Kidney (tissue), 14 donors: ENCODE data around the gene DLST. TPM values are rescaled to one million over a fixed set of nuclear protein-coding genes. Genes with fewer than 3 reads are reported as not detected.
A peak's percentile ranks its signal among the peaks of the same experiment; 100 is the strongest.

ENCODE experiments used
- DNase-seq, 5 donors: peaks; one replicate each; pipeline ENCODE4 v3.0.0-alpha.2; 2013 to 2020
- FAIRE-seq: peaks from 2 replicates; lab custom pipeline; 2012; peaks lifted over from hg19 to GRCh38; lab: Jason Lieb, UNC
- H3K27ac ChIP-seq, 2 donors: one replicate each; pipeline ENCODE4 v1.7.0; 2013; ENCODE audit warnings: low read depth in 2 of 2, low read length in 2 of 2, inconsistent platforms in 1 of 2
- H3K27me3 ChIP-seq: one replicate; pipeline ENCODE4 v1.7.1; 2013; ENCODE audit warnings: low read length, inconsistent platforms; ENCODE audit not compliant: control insufficient read depth, insufficient read depth
- H3K36me3 ChIP-seq, 3 donors: one replicate each; pipeline versions ENCODE4 v1.7.0 to v1.7.1; 2013; ENCODE audit warnings: low read length in 3 of 3, control low read depth in 1 of 3, inconsistent platforms in 1 of 3; ENCODE audit not compliant: insufficient read depth in 3 of 3, control insufficient read depth in 2 of 3
- H3K4me1 ChIP-seq, 3 donors: one replicate each; pipeline versions ENCODE4 v1.7.0 to v1.7.1; 2013; ENCODE audit warnings: low read length in 3 of 3, inconsistent platforms in 1 of 3, low read depth in 1 of 3; ENCODE audit not compliant: control insufficient read depth in 2 of 3, insufficient read depth in 2 of 3
- H3K4me3 ChIP-seq, 3 donors: one replicate each; pipeline versions ENCODE4 v1.7.0 to v1.8.1; 2013; ENCODE audit warnings: low read length in 3 of 3, control low read depth in 1 of 3, inconsistent platforms in 1 of 3
- H3K9ac ChIP-seq, 3 donors: one replicate each; pipeline versions ENCODE4 v1.7.0 to v1.7.1; 2013; ENCODE audit warnings: low read length in 3 of 3, control low read depth in 1 of 3, inconsistent platforms in 1 of 3
- H3K9me3 ChIP-seq, 3 donors: one replicate each; pipeline versions ENCODE4 v1.7.0 to v1.7.1; 2013; ENCODE audit warnings: low read length in 3 of 3, control low read depth in 1 of 3, inconsistent platforms in 1 of 3; ENCODE audit not compliant: control insufficient read depth in 2 of 3, insufficient read depth in 1 of 3
- CTCF ChIP-seq: IDR thresholded peaks from 3 replicates; pipeline ENCODE4 v1.5.1; 2012; ENCODE audit warnings: mild to moderate bottlenecking, moderate library complexity, borderline replicate concordance; ENCODE audit not compliant: insufficient read depth; ENCODE audit errors: extremely low read depth
- intact Hi-C: fragments of 100-400 bp; cut with DNase I; formaldehyde crosslinking; loops from one replicate; pipeline ENCODE4 v1.11.1; 2022
- polyA plus RNA-seq: library from polyadenylated mRNA; stranded (reverse); fragments of 350-450 nt; fragmentation: Illumina TruSeq; extraction: RNeasy Lipid Tissue Mini Kit (QIAGEN cat#74804); gene quantifications from one replicate; pipeline ENCODE4 v1.2.3, GENCODE V29; 2014; ENCODE audit warnings: low read depth, low replicate concordance; ENCODE audit not compliant: insufficient read depth
- total RNA-seq: library from RNA; stranded (reverse); fragmentation: NEBNext Ultra II Directional; extraction: Animal tissue kit (Norgen Biotek cat#: 25700); gene quantifications from one replicate; pipeline ENCODE4 v1.2.1, GENCODE V29; 2021
- donor health status: control.
- donor health status: control.
- donor health status: control.
- donor health status: control.
- donor health status: control.
- donor health status: DM: yes; HTN: yes; CAD: no.
- donor health status: Normal renal cell carcinoma (clear cell type).

Gene DLST
- total and polyA plus RNA-seq, 2 donors from 2014 or later, result 98.6 to 112 TPM

- FAIRE-seq (no peak), DNase-seq (peak in 1 of 5 donors; percentile 55)
- H3K9ac ChIP-seq, result no peak overlapping the region
- no peak for TF ChIP-seq CTCF
- intact Hi-C loops, result no loop called here
- no peak overlapping the region for H3K4me3 ChIP-seq
- H3K4me1 ChIP-seq, result peaks cover 0 to 19% (median 2%) of the 10 kb centered on the region in 3 donors
- H3K27me3 ChIP-seq, result no peaks in the 10 kb centered on the region
- no peaks in the 10 kb centered on the region for H3K36me3 ChIP-seq
- H3K27ac ChIP-seq, result no peak overlapping the region
- no peaks in the 10 kb centered on the region for H3K9me3 ChIP-seq
These were observed 69.2 kb downstream of the DLST start for GRCh38 chr14:74950795-74951442.

GRCh38 chr14:74951443-74952179, 69.9 kb downstream of the DLST start:
- DNase-seq, result peak in 4 of 5 donors; percentile 58 to 80 (median 76)
- FAIRE-seq, result no peak

GRCh38 chr14:74952180-74952665, 70.5 kb downstream of the DLST start:
- no peaks in the 10 kb centered on the region for H3K9me3 ChIP-seq
- H3K27ac ChIP-seq, result no peak overlapping the region
- no peaks in the 10 kb centered on the region for H3K36me3 ChIP-seq
- no peak for DNase-seq
- H3K27me3 ChIP-seq, result no peaks in the 10 kb centered on the region
- H3K4me3 ChIP-seq, result no peak overlapping the region
- intact Hi-C loops, result no loop called here
- H3K9ac ChIP-seq, result no peak overlapping the region
- peaks cover 0 to 11% (median 2%) of the 10 kb centered on the region in 3 donors for H3K4me1 ChIP-seq
- no peak for TF ChIP-seq CTCF
- no peak for FAIRE-seq

More at GRCh38 chr14:74951443-74952179, 69.9 kb downstream of the DLST start:
- Histone ChIP-seq H3K4me3 (no peak overlapping the region), H3K4me1 (peaks cover 0 to 14% (median 2%) of the 10 kb centered on the region in 3 donors), H3K27me3 (no peaks in the 10 kb centered on the region), H3K9ac (no peak overlapping the region), H3K27ac (no peak overlapping the region), H3K36me3 (no peaks in the 10 kb centered on the region), H3K9me3 (no peaks in the 10 kb centered on the region)
- intact Hi-C loops, result no loop called here
- TF ChIP-seq CTCF, result no peak
